ENCODE results near the gene PCBP3.

- TF ChIP-seq, protein P1, sequence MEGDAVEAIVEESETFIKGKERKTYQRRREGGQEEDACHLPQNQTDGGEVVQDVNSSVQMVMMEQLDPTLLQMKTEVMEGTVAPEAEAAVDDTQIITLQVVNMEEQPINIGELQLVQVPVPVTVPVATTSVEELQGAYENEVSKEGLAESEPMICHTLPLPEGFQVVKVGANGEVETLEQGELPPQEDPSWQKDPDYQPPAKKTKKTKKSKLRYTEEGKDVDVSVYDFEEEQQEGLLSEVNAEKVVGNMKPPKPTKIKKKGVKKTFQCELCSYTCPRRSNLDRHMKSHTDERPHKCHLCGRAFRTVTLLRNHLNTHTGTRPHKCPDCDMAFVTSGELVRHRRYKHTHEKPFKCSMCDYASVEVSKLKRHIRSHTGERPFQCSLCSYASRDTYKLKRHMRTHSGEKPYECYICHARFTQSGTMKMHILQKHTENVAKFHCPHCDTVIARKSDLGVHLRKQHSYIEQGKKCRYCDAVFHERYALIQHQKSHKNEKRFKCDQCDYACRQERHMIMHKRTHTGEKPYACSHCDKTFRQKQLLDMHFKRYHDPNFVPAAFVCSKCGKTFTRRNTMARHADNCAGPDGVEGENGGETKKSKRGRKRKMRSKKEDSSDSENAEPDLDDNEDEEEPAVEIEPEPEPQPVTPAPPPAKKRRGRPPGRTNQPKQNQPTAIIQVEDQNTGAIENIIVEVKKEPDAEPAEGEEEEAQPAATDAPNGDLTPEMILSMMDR (conservative IDR thresholded peaks at IDR 0.05): no peak
- TF ChIP-seq ZFX (IDR thresholded peaks at IDR 0.05): no peak
Measured at GRCh38 chr21:45989355-45990048, 346.0 kb downstream of the PCBP3 start.

All from C4-2B (cell line).